Cardiac muscle cell (in vitro differentiated cells and primary cell): ENCODE data around the gene AGAP3. TPM values are rescaled to one million over a fixed set of nuclear protein-coding genes. Genes with fewer than 3 reads are reported as not detected.

ENCODE experiments used
- DNase-seq, 2 donors: peaks; one replicate each; pipeline versions ENCODE4 v3.0.0 to v3.0.0-alpha.2; 2010 to 2017; ENCODE audit warnings: low read depth in 1 of 2, low spot score in 1 of 2
- H3K27ac ChIP-seq: fragments of 200-600 bp; sonication (generic); 2 replicates; pipeline ENCODE4 v1.5.1; 2016
- H3K27me3 ChIP-seq: fragments of 200-600 bp; sonication (generic); 2 replicates; pipeline ENCODE4 v1.6.0; 2016; ENCODE audit warnings: control low read depth
- H3K36me3 ChIP-seq: fragments of 200-600 bp; sonication (generic); 2 replicates; pipeline ENCODE4 v1.5.1; 2016; ENCODE audit warnings: control low read depth
- H3K4me1 ChIP-seq: fragments of 200-600 bp; sonication (generic); 2 replicates; pipeline ENCODE4 v1.8.1; 2017; ENCODE audit warnings: low read depth, mild to moderate bottlenecking, mixed run types
- H3K4me3 ChIP-seq: fragments of 200-600 bp; sonication (generic); 2 replicates; pipeline ENCODE4 v1.5.1; 2016; ENCODE audit warnings: mild to moderate bottlenecking
- H3K9me3 ChIP-seq: fragments of 200-600 bp; sonication (generic); 2 replicates; pipeline ENCODE4 v1.5.1; 2017; ENCODE audit warnings: low read depth, mild to moderate bottlenecking, control low read depth
- polyA plus RNA-seq: library from polyadenylated mRNA; unstranded; fragments of >200 nt; fragmentation: Nextera tagmentation; extraction: Ambion mirVana; gene quantifications from 2 replicates; pipeline ENCODE4 v1.2.1, GENCODE V29; 2016
- total RNA-seq: library from RNA; depleted of rRNA; stranded (reverse); fragments of >200 nt; gene quantifications from 2 replicates; pipeline ENCODE4 v1.2.3, GENCODE V29; 2016
- TF ChIP-seq, protein P1 (sequence below): IDR thresholded peaks from 2 replicates; pipeline ENCODE4 v1.5.1; 2012; ENCODE audit warnings: low read depth, mild to moderate bottlenecking, low read length

The AGAP3 gene
- total and polyA plus RNA-seq, 2 experiments from 2014 or later, result 106 to 115 TPM

- no peak overlapping the region for H3K27ac ChIP-seq
- TF ChIP-seq, protein P1, sequence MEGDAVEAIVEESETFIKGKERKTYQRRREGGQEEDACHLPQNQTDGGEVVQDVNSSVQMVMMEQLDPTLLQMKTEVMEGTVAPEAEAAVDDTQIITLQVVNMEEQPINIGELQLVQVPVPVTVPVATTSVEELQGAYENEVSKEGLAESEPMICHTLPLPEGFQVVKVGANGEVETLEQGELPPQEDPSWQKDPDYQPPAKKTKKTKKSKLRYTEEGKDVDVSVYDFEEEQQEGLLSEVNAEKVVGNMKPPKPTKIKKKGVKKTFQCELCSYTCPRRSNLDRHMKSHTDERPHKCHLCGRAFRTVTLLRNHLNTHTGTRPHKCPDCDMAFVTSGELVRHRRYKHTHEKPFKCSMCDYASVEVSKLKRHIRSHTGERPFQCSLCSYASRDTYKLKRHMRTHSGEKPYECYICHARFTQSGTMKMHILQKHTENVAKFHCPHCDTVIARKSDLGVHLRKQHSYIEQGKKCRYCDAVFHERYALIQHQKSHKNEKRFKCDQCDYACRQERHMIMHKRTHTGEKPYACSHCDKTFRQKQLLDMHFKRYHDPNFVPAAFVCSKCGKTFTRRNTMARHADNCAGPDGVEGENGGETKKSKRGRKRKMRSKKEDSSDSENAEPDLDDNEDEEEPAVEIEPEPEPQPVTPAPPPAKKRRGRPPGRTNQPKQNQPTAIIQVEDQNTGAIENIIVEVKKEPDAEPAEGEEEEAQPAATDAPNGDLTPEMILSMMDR, result no peak
- no peak overlapping the region for H3K4me3 ChIP-seq
- DNase-seq, result no peak
- no peaks in the 10 kb centered on the region for H3K9me3 ChIP-seq
- H3K27me3 ChIP-seq, result no peaks in the 10 kb centered on the region
- H3K36me3 ChIP-seq, result peaks cover 51% of the 10 kb centered on the region
- H3K4me1 ChIP-seq, result peaks cover 6% of the 10 kb centered on the region
These were observed 19.9 kb upstream of the AGAP3 start for GRCh38 chr7:151066273-151066974.

GRCh38 chr7:151068069-151068773, 18.1 kb upstream of the AGAP3 start:
- Histone ChIP-seq H3K27me3 (no peaks in the 10 kb centered on the region), H3K4me1 (no peaks in the 10 kb centered on the region), H3K36me3 (peaks cover 58% of the 10 kb centered on the region), H3K4me3 (no peak overlapping the region), H3K9me3 (no peaks in the 10 kb centered on the region), H3K27ac (no peak overlapping the region)
- DNase-seq, result peak in 1 of 2 donors; percentile 63
- TF ChIP-seq, protein P1, result no peak

GRCh38 chr7:151069841-151070573, 16.3 kb upstream of the AGAP3 start:
- DNase-seq, result no peak
- Histone ChIP-seq H3K36me3 (peaks cover 66% of the 10 kb centered on the region), H3K27me3 (no peaks in the 10 kb centered on the region), H3K4me1 (no peaks in the 10 kb centered on the region), H3K27ac (no peak overlapping the region), H3K9me3 (no peaks in the 10 kb centered on the region), H3K4me3 (no peak overlapping the region)
- TF ChIP-seq, protein P1, result no peak

DNA sequence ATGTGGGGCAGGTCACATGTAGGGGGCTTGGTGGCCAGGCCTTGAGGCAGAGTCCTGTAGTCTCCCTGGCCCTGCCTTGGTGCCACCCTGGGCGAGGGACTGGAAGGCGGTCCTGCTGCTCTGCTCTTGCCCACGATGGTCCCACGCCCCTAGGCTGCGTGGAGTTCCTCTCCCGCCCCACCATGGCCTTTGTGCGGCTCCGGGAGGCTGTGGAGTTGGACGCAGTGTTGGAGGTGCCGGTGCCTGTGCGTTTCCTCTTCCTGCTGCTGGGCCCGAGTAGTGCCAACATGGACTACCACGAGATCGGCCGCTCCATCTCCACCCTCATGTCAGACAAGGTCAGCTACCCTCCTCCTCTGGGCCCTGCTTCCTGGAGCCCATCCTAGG, 15.7 kb upstream of the AGAP3 start:
- no peak for DNase-seq
- H3K27ac ChIP-seq, result no peak overlapping the region
- no peak overlapping the region for H3K4me3 ChIP-seq
- TF ChIP-seq, protein P1, result no peak
- no peaks in the 10 kb centered on the region for H3K9me3 ChIP-seq
- peaks cover 65% of the 10 kb centered on the region for H3K36me3 ChIP-seq
- H3K4me1 ChIP-seq, result no peaks in the 10 kb centered on the region
- H3K27me3 ChIP-seq, result no peaks in the 10 kb centered on the region

- no peak overlapping the region for H3K4me3 ChIP-seq
- no peak for DNase-seq
- H3K27me3 ChIP-seq, result no peaks in the 10 kb centered on the region
- no peak overlapping the region for H3K27ac ChIP-seq
- H3K4me1 ChIP-seq, result no peaks in the 10 kb centered on the region
- peaks cover 64% of the 10 kb centered on the region for H3K36me3 ChIP-seq
- TF ChIP-seq, protein P1, result no peak
- H3K9me3 ChIP-seq, result no peaks in the 10 kb centered on the region
These were observed 15.0 kb upstream of the AGAP3 start for GRCh38 chr7:151071032-151071866.
